GM18511 (cell line): Measurements from ENCODE around the gene TRIM42.

Source experiments
- ATAC-seq: cut with Tn5 transposase; IDR thresholded peaks from one replicate; pipeline ENCODE4 v1.9.1; 2021; ENCODE audit warnings: mild to moderate bottlenecking, moderate library complexity; ENCODE audit not compliant: unreplicated experiment

The TRIM42 gene

DNA sequence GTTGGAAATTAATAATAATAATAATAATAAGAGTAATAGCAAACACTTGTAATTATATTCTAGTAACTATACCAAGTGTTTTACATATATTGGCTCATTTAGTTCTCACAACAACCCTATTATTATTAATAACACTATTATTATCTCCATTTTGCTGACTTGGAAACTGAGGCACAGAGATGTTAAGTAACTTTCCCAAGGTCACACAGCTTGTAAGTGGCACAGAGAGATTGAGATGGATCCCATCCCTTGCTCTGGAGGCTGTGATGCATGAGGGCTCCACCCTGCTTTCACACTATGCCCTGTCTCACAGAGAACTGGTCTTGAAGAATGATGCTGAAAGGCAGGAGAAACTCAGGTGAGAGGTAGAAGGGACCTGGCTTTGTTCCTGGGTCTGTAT, 31.9 kb downstream of the TRIM42 start:
- no peak for ATAC-seq

DNA sequence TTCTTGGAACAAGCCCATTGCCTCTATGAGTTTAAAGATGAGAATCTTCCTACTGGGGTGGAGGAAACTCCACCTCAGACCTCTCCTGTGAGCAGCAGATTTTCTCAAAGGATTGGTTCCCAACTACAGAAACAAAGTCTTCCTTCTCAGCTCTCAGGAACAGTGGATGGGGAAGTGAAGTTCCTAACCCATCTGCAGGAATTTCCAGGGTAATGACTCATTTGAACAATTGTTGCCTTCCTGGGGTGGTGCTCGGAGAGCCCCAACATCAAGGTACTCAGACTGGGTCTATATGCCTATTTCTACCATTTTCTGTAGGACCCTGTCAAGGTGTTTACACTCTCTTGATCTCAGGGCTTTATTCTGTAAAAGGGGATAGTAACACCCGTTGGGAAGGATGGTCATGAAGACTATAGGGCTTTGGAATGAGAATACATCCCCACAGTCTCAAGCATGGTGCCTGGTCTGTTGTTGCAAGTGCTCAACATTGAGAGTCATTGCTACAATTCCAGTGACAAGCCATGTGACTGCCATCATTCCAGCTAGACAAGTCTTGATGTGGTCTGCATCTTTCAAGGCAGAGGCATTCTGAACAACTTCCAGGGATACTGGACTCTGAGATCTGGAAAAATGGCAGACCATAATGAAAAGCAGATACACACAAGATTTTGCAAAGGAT, 33.0 kb downstream of the TRIM42 start:
- ATAC-seq: no peak

DNA sequence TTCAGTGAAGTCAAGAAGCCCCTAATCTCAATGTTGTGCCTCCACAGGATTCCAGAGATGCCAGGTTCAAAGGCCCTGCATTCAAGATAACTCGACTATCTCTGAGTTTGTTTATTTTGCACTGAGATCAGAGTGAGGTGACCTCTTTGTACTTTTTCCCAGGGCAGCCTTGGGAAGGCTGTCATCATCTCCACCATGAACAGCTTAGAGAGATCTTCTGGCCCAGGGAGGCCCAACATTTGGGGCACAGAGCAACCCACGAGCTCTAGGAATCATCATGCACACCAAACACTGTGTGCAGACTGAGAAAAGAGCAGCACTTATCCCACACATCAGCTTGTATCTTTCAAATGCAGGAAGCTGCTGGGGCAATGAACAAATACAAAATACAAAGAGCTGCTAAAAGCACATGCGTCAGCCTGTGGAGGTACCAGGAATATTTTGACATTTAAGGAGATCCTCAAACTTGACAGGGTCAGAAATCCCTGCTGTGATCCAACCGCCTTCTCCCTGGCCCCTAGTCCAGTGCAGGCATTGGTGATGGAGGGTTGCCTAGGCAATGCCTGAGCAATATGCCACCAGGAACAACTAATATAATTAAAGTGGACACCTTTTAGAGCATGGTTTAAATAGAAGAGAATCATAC, 33.6 kb downstream of the TRIM42 start:
- ATAC-seq: no peak

DNA sequence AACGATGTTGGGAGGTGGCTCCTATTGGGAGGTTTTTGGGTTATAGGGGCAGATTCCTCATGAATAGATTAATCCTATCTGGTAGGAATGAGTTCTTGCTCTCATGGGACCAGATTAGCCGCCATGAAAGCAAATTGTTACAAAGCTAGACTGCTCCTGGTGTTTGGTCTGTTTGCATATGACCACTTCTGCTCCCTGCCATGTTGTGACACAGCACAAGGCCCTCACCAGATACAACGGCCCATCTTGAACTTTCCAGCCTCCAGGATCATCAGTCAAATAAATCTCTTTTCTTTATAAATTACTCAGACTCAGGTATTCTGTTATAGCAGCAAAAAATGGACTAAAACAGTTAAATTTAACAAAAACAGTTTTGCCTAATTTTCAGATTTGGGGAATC, 34.4 kb downstream of the TRIM42 start:
- no peak for ATAC-seq

DNA sequence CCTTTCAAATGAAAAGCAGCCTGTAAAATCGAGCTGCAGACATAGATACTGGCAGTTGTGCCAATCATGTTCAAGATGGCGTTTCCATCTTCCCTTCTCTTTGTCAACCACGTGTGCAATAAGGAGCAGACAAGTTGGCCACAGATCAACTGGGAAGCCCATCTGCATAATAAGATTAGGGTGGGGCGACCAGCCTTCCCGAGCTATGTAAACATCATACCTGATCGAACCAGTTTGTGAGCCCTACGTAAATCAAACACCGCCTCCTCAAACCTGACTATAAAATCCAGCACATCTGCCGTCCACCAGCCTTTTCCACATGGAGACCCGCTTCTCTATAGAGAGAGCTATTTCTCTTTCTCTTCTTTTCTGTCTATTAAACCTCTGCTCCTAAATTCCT, 37.2 kb downstream of the TRIM42 start:
- no peak for ATAC-seq

DNA sequence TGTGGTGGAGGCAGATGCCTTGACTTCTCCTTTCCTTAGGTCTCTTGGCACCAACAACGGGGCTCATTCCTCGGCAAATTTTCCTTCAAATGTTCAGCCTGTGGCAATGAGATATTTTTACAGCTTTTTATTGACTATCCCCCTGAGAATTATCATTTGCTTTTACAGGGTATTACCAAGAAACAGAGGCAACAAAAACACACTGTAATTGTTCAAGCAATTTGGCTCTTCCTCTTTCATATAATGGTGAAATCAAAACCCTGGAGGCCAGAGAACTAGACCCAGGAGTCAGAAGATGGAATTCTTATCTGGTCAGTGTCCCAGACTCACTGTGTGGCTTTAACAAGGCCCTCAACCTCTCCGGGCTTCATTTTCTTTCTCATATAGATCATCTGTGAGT, 40.1 kb downstream of the TRIM42 start:
- ATAC-seq: no peak

DNA sequence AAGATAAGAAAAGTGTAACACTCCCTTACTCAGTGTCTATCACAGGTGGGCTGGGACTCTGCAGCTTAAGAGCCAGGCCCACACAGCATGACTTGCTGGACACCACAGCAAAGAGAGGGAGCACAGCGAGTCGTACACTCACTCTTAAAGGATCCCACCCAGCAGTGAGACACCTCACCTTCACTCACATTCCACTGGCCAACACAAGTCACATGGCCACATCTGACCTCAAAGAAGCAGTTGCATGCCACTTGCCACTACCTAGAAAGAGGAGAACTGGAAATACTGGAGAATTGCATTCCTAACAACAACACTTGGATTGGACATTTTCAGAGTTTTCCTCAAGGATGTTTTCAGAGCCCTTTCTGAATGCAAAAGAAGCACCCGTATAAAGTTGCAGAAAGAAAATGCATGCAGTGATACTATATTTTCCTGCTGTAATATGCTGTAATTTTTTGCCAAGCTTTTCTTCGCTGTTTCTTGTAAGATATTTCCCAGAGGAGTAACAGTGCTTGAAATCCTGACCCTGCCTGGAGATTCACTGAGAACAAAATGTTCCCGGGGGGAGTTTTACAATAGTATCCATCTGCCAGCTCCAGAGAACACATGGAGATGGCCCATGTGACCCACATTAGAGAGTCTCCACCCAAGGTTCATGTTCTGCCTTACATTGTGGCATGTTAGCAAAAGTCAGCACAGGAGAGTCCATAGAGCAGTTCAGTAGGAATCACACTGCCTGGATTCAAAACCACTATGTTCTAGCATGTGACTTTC, 42.2 kb downstream of the TRIM42 start:
- ATAC-seq: no peak

DNA sequence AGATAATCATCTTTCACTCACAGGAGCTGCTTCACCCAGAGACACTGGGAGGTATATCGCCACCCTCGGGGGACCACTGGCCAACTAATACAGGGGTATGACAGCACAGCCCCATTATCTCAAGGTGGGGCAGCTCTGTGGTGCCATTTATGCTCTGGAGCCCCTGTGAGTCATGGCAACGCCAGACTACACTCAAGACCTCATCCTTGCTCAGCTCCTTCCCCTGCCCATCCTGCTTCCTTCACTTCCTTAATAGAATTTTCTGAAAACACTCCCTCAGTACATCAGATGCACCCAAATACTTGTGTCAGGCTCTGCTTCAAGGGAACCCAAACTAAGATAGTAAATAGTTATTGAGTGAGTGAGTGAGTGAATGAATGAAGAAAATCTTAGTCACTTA, 45.7 kb downstream of the TRIM42 start:
- no peak for ATAC-seq

DNA sequence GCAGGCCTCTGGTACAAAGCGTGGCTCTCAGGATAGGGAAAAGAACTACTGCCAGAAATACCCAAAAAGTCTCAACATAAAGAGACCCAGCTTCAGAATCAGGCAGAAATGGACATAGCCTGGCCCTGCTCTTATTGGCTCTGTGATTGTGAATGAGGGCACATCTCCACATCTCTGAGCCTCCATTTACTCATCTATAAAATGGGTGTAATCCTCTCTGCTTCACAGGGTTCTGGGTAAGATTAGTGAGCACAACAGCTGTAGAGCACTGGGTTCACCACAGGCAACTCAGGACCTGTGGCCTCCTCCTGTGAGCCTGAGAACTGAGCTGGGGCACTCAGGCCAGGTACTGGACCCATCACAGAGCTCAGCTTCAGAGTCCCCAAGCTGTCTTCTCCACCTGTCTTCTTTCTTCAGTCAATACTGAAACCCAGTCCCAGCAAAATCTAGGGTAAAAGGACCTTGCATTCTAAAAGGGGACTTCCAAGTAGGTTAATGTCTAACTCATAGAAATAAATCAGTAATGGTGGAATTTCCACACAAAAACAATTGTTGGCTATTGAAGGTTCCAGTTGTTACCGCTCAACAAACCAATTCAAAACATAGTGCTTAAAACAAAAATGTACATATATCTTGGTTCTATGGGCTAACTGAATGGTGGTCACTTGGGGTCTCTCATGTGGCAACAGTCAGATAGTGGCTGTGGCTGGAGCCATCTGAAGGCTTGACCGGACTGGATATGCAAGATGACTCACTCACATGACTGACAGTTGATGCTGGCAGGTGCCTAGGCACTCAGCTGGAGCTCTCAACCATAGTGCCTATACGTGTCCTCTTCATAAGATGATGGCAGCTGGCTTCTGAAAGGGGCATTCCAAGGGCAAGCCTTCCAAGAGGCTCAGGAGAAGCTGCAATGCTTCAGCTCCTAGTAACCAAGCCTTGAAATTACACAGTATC, 47.3 kb downstream of the TRIM42 start:
- ATAC-seq: peak; percentile 87

DNA sequence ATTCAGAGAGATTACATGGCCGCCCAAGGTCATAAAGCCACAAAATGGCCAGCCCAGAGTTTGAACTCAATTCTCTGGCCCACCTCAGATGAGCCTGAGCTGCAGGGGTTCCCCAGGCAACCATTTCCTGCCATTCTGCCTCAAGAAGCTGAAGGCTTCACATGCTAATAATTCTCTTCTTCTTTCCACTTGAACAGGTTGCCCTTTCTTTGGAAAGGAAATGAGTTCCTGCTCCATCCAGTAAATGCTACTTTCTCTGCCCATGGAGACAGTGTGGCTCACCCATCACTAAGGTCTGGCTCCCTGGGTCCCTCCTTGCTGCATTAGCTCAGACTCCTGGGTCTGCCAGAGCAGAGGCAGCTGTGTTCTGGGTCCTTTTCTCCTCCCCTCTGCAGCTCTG, 48.2 kb downstream of the TRIM42 start:
- no peak for ATAC-seq

DNA sequence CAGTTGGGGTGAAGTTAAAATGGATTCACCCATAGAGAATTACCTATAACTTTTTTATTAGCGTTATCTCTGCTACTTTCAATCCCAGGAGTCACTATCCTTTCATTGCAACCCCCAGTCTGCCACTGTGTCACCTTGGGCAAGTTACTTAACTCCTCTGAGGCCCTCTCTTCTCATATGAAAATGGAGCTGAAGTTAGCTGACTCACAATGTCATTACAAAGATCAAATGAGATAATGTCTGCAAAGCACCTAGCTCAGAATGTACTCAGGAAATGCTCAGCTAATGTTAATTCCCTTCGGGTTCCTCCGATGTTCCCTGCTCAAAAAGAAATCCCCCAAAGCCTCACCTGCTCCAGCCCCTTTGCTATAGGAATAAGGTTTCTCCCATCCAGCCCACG, 50.0 kb downstream of the TRIM42 start:
- no peak for ATAC-seq

DNA sequence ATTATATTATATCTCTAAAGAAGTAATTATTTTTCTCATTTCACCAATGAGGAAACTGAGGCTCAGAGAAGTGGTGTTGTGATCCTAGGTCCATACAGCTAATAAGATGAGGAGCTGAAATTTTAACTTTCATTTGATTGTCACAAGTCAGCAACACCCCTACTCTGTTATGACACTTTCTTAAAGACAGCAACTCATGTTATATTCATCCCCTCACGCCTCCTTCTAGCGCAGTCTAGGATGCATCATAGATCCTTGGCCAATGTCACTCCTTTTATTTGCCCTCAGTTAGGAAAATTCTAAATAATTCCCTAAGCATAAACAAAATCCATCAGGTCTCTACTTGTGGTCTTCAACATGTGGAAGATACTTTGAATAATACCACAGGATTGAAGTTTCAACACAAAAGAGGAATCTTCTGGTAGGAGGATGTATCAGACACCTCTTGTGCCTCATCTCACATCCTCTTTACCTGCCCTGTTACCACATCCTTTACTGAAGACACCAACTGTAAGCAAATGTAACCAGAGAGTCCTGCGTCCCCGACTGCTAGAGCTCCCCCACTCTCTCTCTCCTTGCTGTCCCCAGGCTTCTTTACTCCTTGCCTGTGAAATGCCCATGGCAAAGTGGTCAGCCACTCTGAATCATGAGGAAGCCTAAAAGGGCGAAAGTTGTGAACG, 53.7 kb downstream of the TRIM42 start:
- ATAC-seq: peak; percentile 96

DNA sequence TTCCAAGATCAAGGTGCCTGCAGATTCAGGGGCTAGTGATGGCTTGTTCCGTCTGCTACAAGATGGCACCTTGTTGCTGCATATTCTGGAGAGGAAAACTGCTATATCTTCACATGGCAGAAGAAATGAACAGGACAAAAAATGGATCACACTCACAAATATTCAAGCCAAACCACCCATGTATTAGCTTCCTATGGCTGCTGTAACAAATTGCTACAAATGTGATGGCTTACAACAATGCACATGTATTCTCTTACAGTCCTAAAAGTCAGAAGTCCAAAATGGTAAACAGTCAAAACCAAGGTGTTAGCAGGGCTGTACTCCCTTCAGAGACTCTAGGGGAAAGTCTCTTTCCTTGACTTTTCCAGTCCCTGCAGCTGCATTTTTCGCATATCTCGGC, 55.8 kb downstream of the TRIM42 start:
- no peak for ATAC-seq

DNA sequence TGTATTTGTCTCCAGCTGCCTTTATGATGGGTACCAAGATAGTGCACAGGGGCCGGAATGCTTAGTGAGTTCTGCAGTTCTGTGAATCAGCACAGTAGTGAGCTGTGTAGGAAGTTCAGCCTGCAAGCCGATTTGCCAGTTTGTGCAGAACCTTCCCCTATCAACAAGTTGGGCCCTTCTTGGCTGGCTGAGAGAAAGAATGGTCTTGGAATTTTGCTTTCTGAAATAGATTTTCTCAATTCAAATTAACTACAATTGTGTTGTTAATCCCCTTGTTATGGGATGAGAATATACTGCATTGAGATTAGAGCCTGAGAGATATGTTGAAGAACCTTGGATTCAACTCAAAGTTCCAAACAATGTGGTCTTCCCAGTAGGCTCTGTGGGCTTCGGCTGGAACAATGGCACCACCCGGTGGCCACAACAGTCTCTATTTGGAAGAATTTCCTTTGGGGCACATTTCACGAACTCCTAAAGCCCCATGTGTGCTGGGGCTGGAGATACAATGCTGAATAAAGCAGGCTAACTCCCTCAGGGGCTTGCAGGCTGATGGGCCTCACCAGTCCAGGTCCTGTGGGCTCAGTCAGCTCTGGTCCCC, 59.1 kb downstream of the TRIM42 start:
- ATAC-seq: peak; percentile 67

DNA sequence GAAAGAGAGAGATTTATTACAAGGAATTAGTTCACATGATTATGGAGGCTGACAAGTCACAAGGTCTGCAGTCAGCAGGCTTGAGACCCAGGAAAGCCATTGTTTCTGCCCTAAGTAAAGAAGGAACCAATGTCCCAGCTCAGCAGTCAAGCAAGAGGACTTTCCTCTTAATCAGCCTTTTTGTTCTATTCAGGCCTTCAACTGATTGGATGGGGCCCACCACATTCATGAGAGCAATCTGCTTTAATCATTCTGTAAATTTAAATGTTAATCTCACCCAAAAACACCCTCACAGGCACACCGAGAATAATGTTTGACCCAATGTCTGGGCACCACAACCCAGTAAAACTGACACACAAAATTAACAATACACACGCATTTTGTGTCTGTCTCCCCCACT, 64.3 kb downstream of the TRIM42 start:
- ATAC-seq: no peak

DNA sequence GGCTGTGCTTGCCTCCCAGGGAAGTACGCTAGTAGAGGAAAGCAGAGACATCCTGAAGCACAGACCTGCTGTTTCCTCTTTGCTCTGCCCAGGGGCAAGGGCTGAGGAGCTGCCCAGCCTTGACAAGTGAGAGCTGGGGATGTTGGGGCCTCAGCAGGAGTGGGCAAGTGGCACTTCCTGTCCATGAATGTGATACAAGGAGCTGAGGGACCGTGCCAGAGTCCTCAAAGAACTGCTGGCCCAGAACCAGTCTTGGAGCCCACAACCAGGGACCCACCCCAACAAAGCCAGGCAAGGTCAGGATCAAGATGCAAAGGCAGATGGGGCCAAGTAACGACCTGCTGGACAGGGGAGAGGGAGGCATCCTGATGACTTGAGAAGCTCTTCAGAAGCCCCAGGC, 70.3 kb downstream of the TRIM42 start:
- no peak for ATAC-seq

DNA sequence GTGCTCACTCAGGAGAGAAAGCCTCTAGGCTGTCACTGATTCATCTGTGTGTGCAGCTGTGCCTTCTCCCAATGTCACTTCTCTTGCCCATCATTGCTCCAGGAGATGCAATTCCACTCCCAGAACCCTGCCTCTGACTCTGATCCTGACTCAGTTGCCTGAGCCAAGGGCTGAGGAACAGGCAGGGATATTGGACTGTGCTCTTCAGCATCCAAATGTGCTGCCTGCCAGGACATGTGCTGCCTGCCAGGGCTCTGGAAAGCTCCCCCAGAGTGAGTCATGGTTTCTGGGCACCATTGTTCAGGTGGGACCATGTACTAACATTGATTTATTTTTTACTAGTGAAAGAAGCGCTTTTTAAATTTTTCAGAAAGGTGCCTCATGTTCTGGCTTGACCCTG, 71.0 kb downstream of the TRIM42 start:
- no peak for ATAC-seq
